ENCODE measurements around the gene ARHGEF10L.

The ARHGEF10L gene

DNA sequence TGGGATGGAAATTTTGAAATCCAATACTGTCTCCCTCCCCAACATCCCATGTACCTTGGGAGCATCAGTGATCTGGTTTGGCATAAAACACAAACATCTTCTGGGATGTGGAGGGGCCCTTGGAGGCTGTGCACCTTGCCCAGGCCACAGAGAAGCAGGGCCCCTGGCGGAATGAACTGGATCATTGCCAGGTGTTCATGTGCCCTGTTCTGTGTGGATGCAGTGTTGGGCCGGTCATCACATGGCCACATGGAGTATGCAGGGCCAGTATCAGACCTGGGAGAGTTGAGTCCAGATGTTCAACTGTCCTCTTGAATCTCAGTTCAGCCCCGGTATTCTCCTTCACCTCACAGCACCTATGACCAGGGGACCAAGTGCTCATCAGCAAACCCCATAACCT lies 26.9 kb downstream of the ARHGEF10L start:
- Histone ChIP-seq H3K27me3 (ENCODE audit: insufficient read depth, poor library complexity, severe bottlenecking) (no peaks in the 10 kb centered on the region), H3K4me3 (replicated peaks; ENCODE audit: insufficient read depth, low read length) (no peak overlapping the region), H3K27ac (replicated peaks) (no peak overlapping the region)
- DNase-seq (ENCODE audit: low read depth in 1 of 2, low spot score in 1 of 2): no peak
- TF ChIP-seq POLR2AphosphoS5 (IDR thresholded peaks at IDR 0.05; ENCODE audit: low read depth): no peak
- no peak for TF ChIP-seq GABPA (IDR thresholded peaks at IDR 0.05; ENCODE audit: low read depth)
- no peak for TF ChIP-seq SPI1 (IDR thresholded peaks at IDR 0.05; ENCODE audit: borderline replicate concordance, low read depth)
- TF ChIP-seq, protein P1, sequence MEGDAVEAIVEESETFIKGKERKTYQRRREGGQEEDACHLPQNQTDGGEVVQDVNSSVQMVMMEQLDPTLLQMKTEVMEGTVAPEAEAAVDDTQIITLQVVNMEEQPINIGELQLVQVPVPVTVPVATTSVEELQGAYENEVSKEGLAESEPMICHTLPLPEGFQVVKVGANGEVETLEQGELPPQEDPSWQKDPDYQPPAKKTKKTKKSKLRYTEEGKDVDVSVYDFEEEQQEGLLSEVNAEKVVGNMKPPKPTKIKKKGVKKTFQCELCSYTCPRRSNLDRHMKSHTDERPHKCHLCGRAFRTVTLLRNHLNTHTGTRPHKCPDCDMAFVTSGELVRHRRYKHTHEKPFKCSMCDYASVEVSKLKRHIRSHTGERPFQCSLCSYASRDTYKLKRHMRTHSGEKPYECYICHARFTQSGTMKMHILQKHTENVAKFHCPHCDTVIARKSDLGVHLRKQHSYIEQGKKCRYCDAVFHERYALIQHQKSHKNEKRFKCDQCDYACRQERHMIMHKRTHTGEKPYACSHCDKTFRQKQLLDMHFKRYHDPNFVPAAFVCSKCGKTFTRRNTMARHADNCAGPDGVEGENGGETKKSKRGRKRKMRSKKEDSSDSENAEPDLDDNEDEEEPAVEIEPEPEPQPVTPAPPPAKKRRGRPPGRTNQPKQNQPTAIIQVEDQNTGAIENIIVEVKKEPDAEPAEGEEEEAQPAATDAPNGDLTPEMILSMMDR (IDR thresholded peaks at IDR 0.05; ENCODE audit: insufficient read depth, low read length): no peak
- TF ChIP-seq, protein P2, sequence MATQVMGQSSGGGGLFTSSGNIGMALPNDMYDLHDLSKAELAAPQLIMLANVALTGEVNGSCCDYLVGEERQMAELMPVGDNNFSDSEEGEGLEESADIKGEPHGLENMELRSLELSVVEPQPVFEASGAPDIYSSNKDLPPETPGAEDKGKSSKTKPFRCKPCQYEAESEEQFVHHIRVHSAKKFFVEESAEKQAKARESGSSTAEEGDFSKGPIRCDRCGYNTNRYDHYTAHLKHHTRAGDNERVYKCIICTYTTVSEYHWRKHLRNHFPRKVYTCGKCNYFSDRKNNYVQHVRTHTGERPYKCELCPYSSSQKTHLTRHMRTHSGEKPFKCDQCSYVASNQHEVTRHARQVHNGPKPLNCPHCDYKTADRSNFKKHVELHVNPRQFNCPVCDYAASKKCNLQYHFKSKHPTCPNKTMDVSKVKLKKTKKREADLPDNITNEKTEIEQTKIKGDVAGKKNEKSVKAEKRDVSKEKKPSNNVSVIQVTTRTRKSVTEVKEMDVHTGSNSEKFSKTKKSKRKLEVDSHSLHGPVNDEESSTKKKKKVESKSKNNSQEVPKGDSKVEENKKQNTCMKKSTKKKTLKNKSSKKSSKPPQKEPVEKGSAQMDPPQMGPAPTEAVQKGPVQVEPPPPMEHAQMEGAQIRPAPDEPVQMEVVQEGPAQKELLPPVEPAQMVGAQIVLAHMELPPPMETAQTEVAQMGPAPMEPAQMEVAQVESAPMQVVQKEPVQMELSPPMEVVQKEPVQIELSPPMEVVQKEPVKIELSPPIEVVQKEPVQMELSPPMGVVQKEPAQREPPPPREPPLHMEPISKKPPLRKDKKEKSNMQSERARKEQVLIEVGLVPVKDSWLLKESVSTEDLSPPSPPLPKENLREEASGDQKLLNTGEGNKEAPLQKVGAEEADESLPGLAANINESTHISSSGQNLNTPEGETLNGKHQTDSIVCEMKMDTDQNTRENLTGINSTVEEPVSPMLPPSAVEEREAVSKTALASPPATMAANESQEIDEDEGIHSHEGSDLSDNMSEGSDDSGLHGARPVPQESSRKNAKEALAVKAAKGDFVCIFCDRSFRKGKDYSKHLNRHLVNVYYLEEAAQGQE (IDR thresholded peaks at IDR 0.05; ENCODE audit: insufficient replicate concordance, low read depth): no peak

DNA sequence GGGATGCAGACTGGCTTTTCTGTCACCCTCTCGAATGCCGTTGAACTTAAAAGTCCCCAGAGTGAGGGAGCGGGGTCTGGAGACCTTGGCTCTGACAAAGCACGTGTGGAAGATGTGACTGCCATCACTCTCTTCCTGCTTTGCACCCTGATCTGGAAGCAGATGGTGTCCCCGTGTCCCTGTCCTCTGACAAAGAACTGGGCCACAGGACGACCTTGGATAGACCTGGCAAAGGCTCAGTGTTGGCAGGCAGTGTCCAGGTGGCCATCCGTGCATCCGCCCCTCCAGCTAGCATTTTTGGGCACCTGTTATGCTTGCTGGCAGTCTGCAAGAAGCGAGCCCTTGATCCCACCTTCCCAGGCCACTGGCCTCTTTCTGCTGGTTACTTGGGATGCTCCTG lies 27.4 kb downstream of the ARHGEF10L start:
- no peak for DNase-seq (ENCODE audit: low read depth in 1 of 2, low spot score in 1 of 2)
- H3K27me3 ChIP-seq (ENCODE audit: insufficient read depth, poor library complexity, severe bottlenecking): no peaks in the 10 kb centered on the region
- H3K27ac ChIP-seq (replicated peaks): no peak overlapping the region
- TF ChIP-seq SPI1 (IDR thresholded peaks at IDR 0.05; ENCODE audit: borderline replicate concordance, low read depth): no peak
- no peak for TF ChIP-seq POLR2AphosphoS5 (IDR thresholded peaks at IDR 0.05; ENCODE audit: low read depth)
- TF ChIP-seq, protein P1 (IDR thresholded peaks at IDR 0.05; ENCODE audit: insufficient read depth, low read length): no peak
- TF ChIP-seq GABPA (IDR thresholded peaks at IDR 0.05; ENCODE audit: low read depth): no peak
- TF ChIP-seq, protein P2 (IDR thresholded peaks at IDR 0.05; ENCODE audit: insufficient replicate concordance, low read depth): no peak
- H3K4me3 ChIP-seq (replicated peaks; ENCODE audit: insufficient read depth, low read length): no peak overlapping the region

DNA sequence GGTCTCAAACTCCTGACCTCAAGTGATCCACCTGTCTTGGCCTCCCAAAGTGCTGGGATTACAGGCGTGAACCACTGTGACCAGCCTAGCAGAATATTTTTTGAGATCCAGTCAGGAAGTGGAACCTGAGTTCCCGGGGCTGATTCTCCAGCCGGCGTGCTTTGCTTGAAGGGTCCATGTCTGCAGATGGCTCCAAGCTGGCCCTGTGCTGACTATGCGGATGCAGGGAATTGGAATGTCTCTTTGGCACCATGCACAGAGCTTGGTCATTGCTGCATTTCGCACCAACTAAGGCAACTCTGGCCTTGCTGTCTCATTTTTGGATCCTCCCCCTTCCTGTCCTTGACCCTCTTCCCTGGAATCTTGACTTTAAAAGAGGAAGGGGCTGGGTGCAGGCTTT lies 28.1 kb downstream of the ARHGEF10L start:
- Histone ChIP-seq H3K27ac (replicated peaks) (no peak overlapping the region), H3K4me3 (replicated peaks; ENCODE audit: insufficient read depth, low read length) (no peak overlapping the region), H3K27me3 (ENCODE audit: insufficient read depth, poor library complexity, severe bottlenecking) (no peaks in the 10 kb centered on the region)
- DNase-seq (ENCODE audit: low read depth in 1 of 2, low spot score in 1 of 2): no peak
- TF ChIP-seq GABPA (IDR thresholded peaks at IDR 0.05; ENCODE audit: low read depth): no peak
- TF ChIP-seq, protein P2 (IDR thresholded peaks at IDR 0.05; ENCODE audit: insufficient replicate concordance, low read depth): no peak
- TF ChIP-seq, protein P1 (IDR thresholded peaks at IDR 0.05; ENCODE audit: insufficient read depth, low read length): no peak
